ENCODE data around the gene PI4KA. TPM values are rescaled to one million over a fixed set of nuclear protein-coding genes. Genes with fewer than 3 reads are reported as not detected.
A peak's percentile ranks its signal among the peaks of the same experiment; 100 is the strongest.
"Not testable (repeated sequence)": the region's sequence is repeated elsewhere in the genome, so short reads cannot be mapped to it uniquely, and the experiment has no call there.

The PI4KA gene
- 21.1 TPM for total RNA-seq
- polyA plus RNA-seq (ENCODE audit: insufficient read depth in 1 of 8, insufficient read length in 8 of 8, low replicate concordance in 1 of 8), result 10 to 100 TPM; 30.7 to 48.1 (median 36.1) TPM
- long read RNA-seq, donor 1, result 0 reads
- long read RNA-seq, donor 2, result 0 reads
- long read RNA-seq, donor 3, partial matches to known transcripts, result 0 of 3 reads
- long read RNA-seq, donor 3, other reads (novel, unspliced or antisense), result 0 of 3 reads
- long read RNA-seq, donor 4, result 0 reads
- long read RNA-seq, donor 5, partial matches to known transcripts, result 67 of 92 reads
- long read RNA-seq, donor 5, other reads (novel, unspliced or antisense), result 24 of 92 reads
- long read RNA-seq, donor 6, partial matches to known transcripts, result 6 of 8 reads
- long read RNA-seq, donor 6, other reads (novel, unspliced or antisense), result 0 of 8 reads
- long read RNA-seq, donor 7, partial matches to known transcripts, result 32 of 40 reads
- long read RNA-seq, donor 7, other reads (novel, unspliced or antisense), result 7 of 40 reads
- long read RNA-seq, donor 8, partial matches to known transcripts, result 21 of 22 reads
- long read RNA-seq, donor 8, other reads (novel, unspliced or antisense), result 0 of 22 reads
- long read RNA-seq, donor 9, partial matches to known transcripts, result 9 of 21 reads
- long read RNA-seq, donor 9, other reads (novel, unspliced or antisense), result 11 of 21 reads
- long read RNA-seq, donor 10, partial matches to known transcripts, result 10 of 10 reads
- long read RNA-seq, donor 10, other reads (novel, unspliced or antisense), result 0 of 10 reads
- long read RNA-seq, donor 11, partial matches to known transcripts, result 6 of 7 reads
- long read RNA-seq, donor 11, other reads (novel, unspliced or antisense), result 0 of 7 reads

GRCh38 chr22:20858615-20859416, at the start of gene PI4KA, which contains the start of gene SNAP29:
Gene PI4KA, minus strand, starts transcription at chr22:20858811. Its CDS starts 86 bp downstream, at chr22:20858725.
Gene SNAP29, plus strand, starts transcription at chr22:20859007. Its CDS starts 104 bp downstream, at chr22:20859111.
- WGBS (ENCODE audit: insufficient coverage), result under 1% methylated on average over 98 of the region's 100 CpGs

GRCh38 chr22:20906387-20906767, 47.8 kb upstream of the PI4KA start:
- no CpG with 5 or more reads among the region's 3 CpGs for WGBS (ENCODE audit: insufficient coverage)
- Histone ChIP-seq H3K27me3 (ENCODE audit: control insufficient read depth, insufficient read depth, low read length) (no peaks in the 10 kb centered on the region), H3K4me1 (ENCODE audit: control insufficient read depth, insufficient read depth, low read length) (no peaks in the 10 kb centered on the region)

More at GRCh38 chr22:20858615-20859416, at the start of gene PI4KA, which contains the start of gene SNAP29:
- peaks cover 19% of the 10 kb centered on the region for H3K4me1 ChIP-seq (ENCODE audit: control insufficient read depth, insufficient read depth, low read length)
- no peaks in the 10 kb centered on the region for H3K9me3 ChIP-seq (replicated peaks; ENCODE audit: control insufficient read depth, low read depth, low read length)
- peak within 1 kb of the TSS; percentile 81 for H3K4me3 ChIP-seq (ENCODE audit: low read length)
- peaks cover 17% of the 10 kb centered on the region for H3K36me3 ChIP-seq (ENCODE audit: control insufficient read depth, insufficient read depth, low read length)
- H3K27me3 ChIP-seq (ENCODE audit: control insufficient read depth, insufficient read depth, low read length), result no peaks in the 10 kb centered on the region
- peak; percentile 99 for DNase-seq
- H3K27ac ChIP-seq (ENCODE audit: low read length), result peak within 1 kb of the TSS; percentile 91

GRCh38 chr22:20905415-20906386, 47.1 kb upstream of the PI4KA start:
- no peak overlapping the region for H3K27ac ChIP-seq (ENCODE audit: low read length)

More at GRCh38 chr22:20906387-20906767, 47.8 kb upstream of the PI4KA start:
- Histone ChIP-seq H3K4me3 (ENCODE audit: low read length) (no peak overlapping the region), H3K36me3 (ENCODE audit: control insufficient read depth, insufficient read depth, low read length) (no peaks in the 10 kb centered on the region), H3K9me3 (replicated peaks; ENCODE audit: control insufficient read depth, low read depth, low read length) (no peaks in the 10 kb centered on the region), H3K27ac (ENCODE audit: low read length) (no peak overlapping the region)
- DNase-seq, result no peak

GRCh38 chr22:20904980-20905355, 46.4 kb upstream of the PI4KA start:
- Histone ChIP-seq H3K36me3 (ENCODE audit: control insufficient read depth, insufficient read depth, low read length) (no peaks in the 10 kb centered on the region), H3K9me3 (replicated peaks; ENCODE audit: control insufficient read depth, low read depth, low read length) (no peaks in the 10 kb centered on the region), H3K4me1 (ENCODE audit: control insufficient read depth, insufficient read depth, low read length) (no peaks in the 10 kb centered on the region), H3K27ac (ENCODE audit: low read length) (no peak overlapping the region), H3K27me3 (ENCODE audit: control insufficient read depth, insufficient read depth, low read length) (no peaks in the 10 kb centered on the region), H3K4me3 (ENCODE audit: low read length) (no peak overlapping the region)
- DNase-seq, result no peak
- WGBS (ENCODE audit: insufficient coverage), result no CpG with 5 or more reads among the region's 3 CpGs

More at GRCh38 chr22:20905415-20906386, 47.1 kb upstream of the PI4KA start:
- no peaks in the 10 kb centered on the region for H3K4me1 ChIP-seq (ENCODE audit: control insufficient read depth, insufficient read depth, low read length)
- no CpG with 5 or more reads among the region's 4 CpGs for WGBS (ENCODE audit: insufficient coverage)
- no peak overlapping the region for H3K4me3 ChIP-seq (ENCODE audit: low read length)
- DNase-seq, result no peak
- H3K36me3 ChIP-seq (ENCODE audit: control insufficient read depth, insufficient read depth, low read length), result no peaks in the 10 kb centered on the region
- H3K27me3 ChIP-seq (ENCODE audit: control insufficient read depth, insufficient read depth, low read length), result no peaks in the 10 kb centered on the region
- H3K9me3 ChIP-seq (replicated peaks; ENCODE audit: control insufficient read depth, low read depth, low read length), result no peaks in the 10 kb centered on the region

GRCh38 chr22:20904008-20904979, 45.7 kb upstream of the PI4KA start:
- 79% methylated on average over 5 of the region's 7 CpGs for WGBS (ENCODE audit: insufficient coverage)

GRCh38 chr22:20903093-20903492, 44.5 kb upstream of the PI4KA start:
- Histone ChIP-seq H3K4me1 (ENCODE audit: control insufficient read depth, insufficient read depth, low read length) (no peaks in the 10 kb centered on the region), H3K9me3 (replicated peaks; ENCODE audit: control insufficient read depth, low read depth, low read length) (no peaks in the 10 kb centered on the region), H3K27me3 (ENCODE audit: control insufficient read depth, insufficient read depth, low read length) (no peaks in the 10 kb centered on the region), H3K36me3 (ENCODE audit: control insufficient read depth, insufficient read depth, low read length) (no peaks in the 10 kb centered on the region), H3K4me3 (ENCODE audit: low read length) (no peak overlapping the region), H3K27ac (ENCODE audit: low read length) (no peak overlapping the region)
- 100% methylated on average over 1 of the region's 2 CpGs for WGBS (ENCODE audit: insufficient coverage)
- DNase-seq, result no peak

More at GRCh38 chr22:20904008-20904979, 45.7 kb upstream of the PI4KA start:
- no peak overlapping the region for H3K4me3 ChIP-seq (ENCODE audit: low read length)
- no peak for DNase-seq
- no peak overlapping the region for H3K27ac ChIP-seq (ENCODE audit: low read length)
- H3K9me3 ChIP-seq (replicated peaks; ENCODE audit: control insufficient read depth, low read depth, low read length), result no peaks in the 10 kb centered on the region
- no peaks in the 10 kb centered on the region for H3K4me1 ChIP-seq (ENCODE audit: control insufficient read depth, insufficient read depth, low read length)
- H3K36me3 ChIP-seq (ENCODE audit: control insufficient read depth, insufficient read depth, low read length), result no peaks in the 10 kb centered on the region
- H3K27me3 ChIP-seq (ENCODE audit: control insufficient read depth, insufficient read depth, low read length), result no peaks in the 10 kb centered on the region

- not testable (repeated sequence) for H3K9me3 ChIP-seq (replicated peaks; ENCODE audit: control insufficient read depth, low read depth, low read length); DNase-seq; H3K36me3 ChIP-seq (ENCODE audit: control insufficient read depth, insufficient read depth, low read length); H3K27me3 ChIP-seq (ENCODE audit: control insufficient read depth, insufficient read depth, low read length); H3K4me3 ChIP-seq (ENCODE audit: low read length); H3K4me1 ChIP-seq (ENCODE audit: control insufficient read depth, insufficient read depth, low read length); H3K27ac ChIP-seq (ENCODE audit: low read length)
- WGBS (ENCODE audit: insufficient coverage), result no CpG with 5 or more reads among the region's 18 CpGs
Observed at GRCh38 chr22:20901093-20902033, 42.8 kb upstream of the PI4KA start.
